ENCODE data around the gene FAM241B. TPM values are rescaled to one million over a fixed set of nuclear protein-coding genes. Genes with fewer than 3 reads are reported as not detected.

The FAM241B gene, protein sequence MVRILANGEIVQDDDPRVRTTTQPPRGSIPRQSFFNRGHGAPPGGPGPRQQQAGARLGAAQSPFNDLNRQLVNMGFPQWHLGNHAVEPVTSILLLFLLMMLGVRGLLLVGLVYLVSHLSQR
- total RNA-seq = 0.32 TPM in 1 of 2 replicates, not detected in the other

DNA sequence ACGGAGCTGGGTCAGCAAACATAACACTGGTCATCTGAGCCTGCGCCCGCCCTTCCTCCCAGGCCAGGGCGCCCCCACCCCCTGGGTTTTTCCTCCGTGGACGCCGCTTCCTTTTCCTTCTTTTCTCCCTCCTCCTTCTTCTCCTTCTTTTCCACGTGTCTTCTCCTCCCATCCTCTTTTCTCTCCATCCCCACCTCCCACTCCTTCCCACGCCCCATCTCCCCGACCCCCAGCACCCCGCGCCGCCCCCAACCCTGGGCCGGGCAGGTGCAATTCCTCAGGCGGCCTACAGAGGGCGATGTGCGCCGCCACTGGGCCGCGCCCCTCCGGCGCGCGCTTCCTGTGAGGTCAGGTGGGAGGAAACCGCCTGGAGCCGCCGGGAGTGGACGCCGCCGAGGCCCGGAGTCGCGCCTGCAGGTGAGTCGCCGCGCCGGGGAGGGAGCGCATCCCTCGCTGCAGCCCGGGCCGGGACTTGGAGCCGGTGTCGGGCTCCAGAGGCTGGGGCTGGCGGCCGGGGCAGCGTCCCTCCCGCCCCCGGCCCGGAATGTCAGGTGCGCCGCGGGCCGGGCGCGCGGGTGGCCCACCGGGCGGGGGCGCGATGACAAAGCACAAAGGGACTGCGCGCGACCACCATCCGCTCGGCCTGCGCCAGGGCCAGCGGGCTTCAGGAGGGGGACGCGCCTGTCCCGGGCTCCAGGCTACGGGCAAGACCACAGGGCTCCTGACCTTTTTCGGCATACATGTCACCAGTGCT is at the start of gene FAM241B:
FAM241B (plus strand) TSS at position 351 of the 754 bp plus-strand sequence. CDS start 1,497 bp downstream, outside the sequence.

Other genes starting within 250 kb of the FAM241B start
- gene TACR2, start 213.3 kb upstream of the FAM241B start, total RNA-seq = under 0.01 TPM in 1 of 2 replicates, not detected in the other
- 70.1 and 76.3 TPM in 2 replicates for gene TSPAN15, start 178.8 kb upstream of the FAM241B start, total RNA-seq
- gene NEUROG3, start 56.8 kb upstream of the FAM241B start, total RNA-seq = not detected in 2 replicates
- gene COL13A1, start 171.7 kb downstream of the FAM241B start, total RNA-seq = 15.6 and 37.2 TPM in 2 replicates

Measured in epithelial cell of umbilical artery (primary cell).